BLaER1 (cell line): ENCODE results near the gene WNK1.

Experiments used
- H3K27ac ChIP-seq: shearing (Covaris generic); formaldehyde crosslinking; 2 replicates; pipeline ENCODE4 v1.8.1; 2022
- H3K27me3 ChIP-seq: shearing (Covaris generic); formaldehyde crosslinking; 2 replicates; pipeline ENCODE4 v1.8.1; 2022
- H3K36me3 ChIP-seq: shearing (Covaris generic); formaldehyde crosslinking; 2 replicates; pipeline ENCODE4 v1.8.1; 2022
- H3K4me1 ChIP-seq: shearing (Covaris generic); formaldehyde crosslinking; 2 replicates; pipeline ENCODE4 v1.8.1; 2022
- H3K4me2 ChIP-seq: shearing (Covaris generic); formaldehyde crosslinking; 2 replicates; pipeline ENCODE4 v1.8.1; 2022
- H3K4me3 ChIP-seq: shearing (Covaris generic); formaldehyde crosslinking; 2 replicates; pipeline ENCODE4 v1.8.1; 2022
- H3K9ac ChIP-seq: shearing (Covaris generic); formaldehyde crosslinking; 2 replicates; pipeline ENCODE4 v1.8.1; 2022
- H3K9me3 ChIP-seq: shearing (Covaris generic); formaldehyde crosslinking; 2 replicates; pipeline ENCODE4 v1.8.1; 2022
- H4K20me1 ChIP-seq: shearing (Covaris generic); formaldehyde crosslinking; 2 replicates; pipeline ENCODE4 v1.8.1; 2022
- Cebpa-rat ChIP-seq: shearing (Covaris generic); IDR thresholded peaks from 2 replicates; pipeline ENCODE4 v1.8.1; 2022

Gene WNK1

DNA sequence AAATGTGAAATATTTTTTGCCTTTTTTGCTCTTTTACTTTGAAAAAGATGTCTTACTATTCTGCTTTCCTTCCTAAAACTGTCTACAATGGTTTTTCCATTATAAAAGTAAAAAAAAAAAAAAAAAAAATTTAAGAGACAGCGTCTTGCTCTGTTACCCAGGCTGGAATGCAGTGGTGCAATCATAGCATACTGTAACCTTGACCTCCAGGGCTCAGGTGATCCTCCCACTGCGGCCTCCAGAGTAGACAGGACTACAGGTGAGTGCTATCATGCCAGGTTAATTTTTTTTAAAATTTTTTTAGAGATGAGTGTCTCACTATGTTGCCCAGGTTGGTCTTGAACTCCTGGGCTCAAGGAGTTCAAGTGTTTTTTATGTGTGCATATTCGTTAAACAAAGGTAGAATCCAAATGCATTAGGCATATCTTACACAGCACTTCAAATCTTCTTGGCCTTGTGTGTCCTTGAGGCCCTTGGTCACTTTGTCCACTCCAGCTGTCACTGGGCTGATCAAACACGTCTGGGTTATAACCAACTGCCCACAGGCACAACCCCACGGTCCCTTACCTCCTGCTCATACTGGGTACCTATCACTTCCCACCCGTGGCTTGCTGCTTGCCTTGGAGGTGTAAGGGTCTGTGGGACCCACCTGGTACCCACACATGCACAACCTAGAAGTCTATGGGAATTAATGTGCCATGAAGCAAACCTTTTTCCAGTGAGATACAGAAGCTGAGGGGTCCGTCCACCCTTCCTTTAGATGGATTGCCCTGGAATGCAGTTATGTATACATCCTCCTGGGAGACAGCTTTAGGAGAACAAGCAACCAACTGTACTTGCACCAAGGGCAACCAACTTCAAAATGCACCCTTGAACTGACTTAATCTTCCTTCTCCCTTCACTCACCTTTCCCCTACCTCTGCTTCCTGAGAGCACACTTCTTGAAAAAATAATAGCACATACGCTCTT lies 184.3 kb downstream of the WNK1 start:
- Histone ChIP-seq H3K27ac (no peak overlapping the region), H3K36me3 (peaks cover 72% of the 10 kb centered on the region), H3K4me1 (0 out of 2 replicates have a peak, but pooled peaks cover 5% of the 10 kb centered on the region), H3K4me3 (no peak overlapping the region), H3K9ac (no peak overlapping the region), H3K9me3 (no peaks in the 10 kb centered on the region), H4K20me1 (no peaks in the 10 kb centered on the region; the same call in 1 of the 2 replicates), H3K27me3 (no peaks in the 10 kb centered on the region), H3K4me2 (no peak overlapping the region)
- TF ChIP-seq Cebpa-rat: no peak

DNA sequence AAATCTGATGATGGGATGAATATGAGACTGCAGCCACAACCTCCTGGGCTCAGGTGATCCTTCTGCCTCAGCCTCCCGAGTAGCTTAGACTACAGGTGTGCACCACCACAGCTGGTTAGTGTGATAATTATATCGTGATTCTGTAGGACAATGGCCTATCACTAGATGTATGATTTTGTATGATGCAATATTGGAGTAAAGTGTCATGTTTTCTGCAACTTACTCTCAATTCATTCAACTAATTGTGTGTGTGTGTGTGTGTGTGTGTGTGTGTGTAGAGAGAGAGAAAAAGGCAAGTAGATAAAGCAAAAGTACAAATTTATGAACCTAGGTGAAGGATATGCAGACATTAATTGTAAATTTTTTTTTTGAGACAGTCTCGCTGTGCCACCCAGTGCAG lies 186.4 kb downstream of the WNK1 start:
- no peak overlapping the region for H3K9ac ChIP-seq
- H3K9me3 ChIP-seq: no peaks in the 10 kb centered on the region
- TF ChIP-seq Cebpa-rat: no peak
- H4K20me1 ChIP-seq: no peaks in the 10 kb centered on the region; the same call in 1 of the 2 replicates
- no peak overlapping the region for H3K4me3 ChIP-seq
- H3K4me1 ChIP-seq: peaks cover 4% of the 10 kb centered on the region
- no peak overlapping the region for H3K27ac ChIP-seq
- no peaks in the 10 kb centered on the region for H3K27me3 ChIP-seq
- no peak overlapping the region for H3K4me2 ChIP-seq
- H3K36me3 ChIP-seq: peaks cover 75% of the 10 kb centered on the region

DNA sequence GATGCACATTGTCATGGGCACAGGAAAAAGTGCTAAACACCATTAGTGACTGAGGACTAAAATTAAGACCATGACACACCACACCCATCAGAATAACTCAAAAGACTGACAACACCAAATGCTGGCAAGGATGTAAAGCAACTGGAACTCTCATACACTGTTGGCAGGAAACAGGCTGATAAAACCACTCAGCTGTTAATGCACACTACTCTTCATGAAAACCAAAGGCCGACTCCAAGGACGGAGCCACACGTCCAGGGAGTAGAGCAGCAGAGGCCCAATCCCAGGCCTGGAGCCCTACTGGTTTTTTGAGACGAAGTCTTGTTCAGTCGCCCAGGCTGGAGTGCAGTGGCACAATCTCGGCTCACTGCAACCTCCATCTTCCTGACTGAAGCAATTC lies 190.7 kb downstream of the WNK1 start:
- Histone ChIP-seq H3K36me3 (peaks cover 60% of the 10 kb centered on the region), H3K9me3 (no peaks in the 10 kb centered on the region), H4K20me1 (peaks cover 7% of the 10 kb centered on the region; the same call in 1 of the 2 replicates), H3K4me3 (no peak overlapping the region), H3K9ac (no peak overlapping the region), H3K27ac (no peak overlapping the region; the same call in 1 of the 2 replicates), H3K4me1 (peaks cover 38% of the 10 kb centered on the region), H3K27me3 (no peaks in the 10 kb centered on the region), H3K4me2 (no peak overlapping the region)
- TF ChIP-seq Cebpa-rat: no peak

DNA sequence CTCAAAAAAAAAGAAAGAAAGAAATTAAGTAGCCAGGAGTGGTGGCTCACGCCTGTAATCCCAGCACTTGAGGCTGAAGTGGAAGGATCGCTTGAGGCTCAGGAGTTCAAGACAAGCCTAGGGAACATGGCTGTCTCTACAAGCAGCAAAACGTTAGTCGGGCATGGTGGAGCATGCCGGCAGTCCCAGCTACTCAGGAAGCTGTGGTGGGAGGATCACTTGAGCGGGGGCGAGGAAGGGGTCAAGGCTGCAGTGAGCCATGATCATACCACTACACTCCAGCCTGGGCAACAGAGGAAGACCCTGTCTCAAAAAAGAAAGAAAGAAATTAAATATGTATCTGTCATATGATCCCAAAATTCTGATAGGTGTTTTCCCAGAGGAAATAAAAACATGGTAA lies 191.8 kb downstream of the WNK1 start:
- peak overlapping the region; percentile 20; the same call in 1 of the 2 replicates for H3K9ac ChIP-seq
- no peak overlapping the region for H3K4me3 ChIP-seq
- H3K27me3 ChIP-seq: no peaks in the 10 kb centered on the region
- peaks cover 46% of the 10 kb centered on the region for H3K4me1 ChIP-seq
- H3K27ac ChIP-seq: peak overlapping the region; percentile 62
- TF ChIP-seq Cebpa-rat: no peak
- no peaks in the 10 kb centered on the region for H3K9me3 ChIP-seq
- peaks cover 48% of the 10 kb centered on the region for H3K36me3 ChIP-seq
- H3K4me2 ChIP-seq: peak overlapping the region; percentile 66
- peaks cover 7% of the 10 kb centered on the region; the same call in 1 of the 2 replicates for H4K20me1 ChIP-seq

DNA sequence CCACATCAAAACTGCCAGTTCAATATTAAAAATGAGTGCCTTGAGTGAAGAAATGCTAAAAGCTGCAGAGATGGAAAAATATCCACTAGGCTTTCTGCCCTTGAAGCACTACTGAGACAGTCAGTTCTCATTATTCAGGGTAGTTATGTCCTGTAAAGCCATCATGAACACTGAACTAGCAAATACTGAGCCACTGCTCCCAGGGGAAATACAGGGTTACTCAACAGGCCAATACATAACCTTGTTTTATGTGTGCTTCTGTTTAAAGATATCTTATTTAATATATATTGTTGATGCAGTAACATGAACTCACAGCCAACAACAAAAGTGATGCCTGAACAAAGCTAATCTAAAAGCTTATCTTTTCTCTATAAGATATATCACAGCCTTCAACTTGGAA lies 193.8 kb downstream of the WNK1 start:
- Histone ChIP-seq H3K27me3 (no peaks in the 10 kb centered on the region), H3K27ac (peak overlapping the region; percentile 57; the same call in 1 of the 2 replicates), H3K9me3 (no peaks in the 10 kb centered on the region), H3K9ac (peak overlapping the region; percentile 46; the same call in 1 of the 2 replicates), H4K20me1 (peaks cover 7% of the 10 kb centered on the region; the same call in 1 of the 2 replicates), H3K4me3 (no peak overlapping the region), H3K36me3 (peaks cover 34% of the 10 kb centered on the region), H3K4me1 (peaks cover 46% of the 10 kb centered on the region), H3K4me2 (peak overlapping the region; percentile 63)
- no peak for TF ChIP-seq Cebpa-rat

DNA sequence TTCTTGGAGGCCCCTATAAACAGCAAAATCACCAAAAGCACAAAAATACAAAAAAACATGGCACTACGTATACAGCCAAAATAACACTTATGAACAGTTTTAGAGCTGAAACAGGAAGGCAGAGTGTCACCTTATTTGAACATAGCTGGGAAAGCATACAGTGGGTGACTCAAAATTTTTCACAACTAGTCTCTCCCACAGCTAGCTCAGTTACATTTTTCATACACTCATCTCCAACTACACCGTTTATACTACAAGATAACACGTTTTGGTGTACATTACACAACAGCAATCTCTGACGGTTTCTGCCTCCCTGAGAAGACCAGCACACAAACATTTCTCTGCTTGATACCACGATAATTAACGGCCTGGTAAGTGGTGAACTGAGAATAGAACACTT lies 194.3 kb downstream of the WNK1 start:
- Histone ChIP-seq H3K36me3 (peaks cover 30% of the 10 kb centered on the region), H3K9me3 (no peaks in the 10 kb centered on the region), H3K9ac (peak overlapping the region; percentile 46; the same call in 1 of the 2 replicates), H4K20me1 (peaks cover 7% of the 10 kb centered on the region; the same call in 1 of the 2 replicates), H3K27ac (peak overlapping the region; percentile 57; the same call in 1 of the 2 replicates), H3K4me2 (peak overlapping the region; percentile 63), H3K4me1 (peaks cover 46% of the 10 kb centered on the region), H3K27me3 (no peaks in the 10 kb centered on the region), H3K4me3 (no peak overlapping the region)
- TF ChIP-seq Cebpa-rat: no peak

DNA sequence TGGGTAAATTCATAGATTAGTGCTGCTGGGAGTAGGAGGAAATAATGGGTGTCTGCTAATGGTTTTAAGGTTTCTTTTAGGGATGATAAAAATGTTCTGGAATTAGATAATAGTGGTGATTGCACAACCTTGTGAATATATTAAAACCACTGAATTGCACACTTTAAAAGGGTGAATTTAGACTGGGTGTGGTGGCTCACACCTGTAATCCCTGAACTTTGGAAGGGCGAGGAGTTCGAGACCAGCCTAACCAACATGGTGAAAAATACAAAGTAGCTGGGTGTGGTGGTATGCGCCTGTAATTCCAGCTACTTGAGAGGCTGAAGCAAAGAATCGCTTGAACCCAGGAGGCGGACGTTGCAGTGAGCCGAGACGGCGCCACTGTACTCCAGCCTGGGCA lies 195.9 kb downstream of the WNK1 start:
- peak overlapping the region; percentile 90; the same call in 1 of the 2 replicates for H3K9ac ChIP-seq
- H3K27me3 ChIP-seq: no peaks in the 10 kb centered on the region
- H4K20me1 ChIP-seq: peaks cover 7% of the 10 kb centered on the region; the same call in 1 of the 2 replicates
- H3K36me3 ChIP-seq: peaks cover 15% of the 10 kb centered on the region
- peak overlapping the region; percentile 89; the same call in 1 of the 2 replicates for H3K27ac ChIP-seq
- no peaks in the 10 kb centered on the region for H3K9me3 ChIP-seq
- TF ChIP-seq Cebpa-rat: 0 out of 2 replicates have a peak, but pooled peaks have one; percentile 8
- peak overlapping the region; percentile 87 for H3K4me2 ChIP-seq
- peak overlapping the region; percentile 89 for H3K4me3 ChIP-seq
- H3K4me1 ChIP-seq: peaks cover 50% of the 10 kb centered on the region

DNA sequence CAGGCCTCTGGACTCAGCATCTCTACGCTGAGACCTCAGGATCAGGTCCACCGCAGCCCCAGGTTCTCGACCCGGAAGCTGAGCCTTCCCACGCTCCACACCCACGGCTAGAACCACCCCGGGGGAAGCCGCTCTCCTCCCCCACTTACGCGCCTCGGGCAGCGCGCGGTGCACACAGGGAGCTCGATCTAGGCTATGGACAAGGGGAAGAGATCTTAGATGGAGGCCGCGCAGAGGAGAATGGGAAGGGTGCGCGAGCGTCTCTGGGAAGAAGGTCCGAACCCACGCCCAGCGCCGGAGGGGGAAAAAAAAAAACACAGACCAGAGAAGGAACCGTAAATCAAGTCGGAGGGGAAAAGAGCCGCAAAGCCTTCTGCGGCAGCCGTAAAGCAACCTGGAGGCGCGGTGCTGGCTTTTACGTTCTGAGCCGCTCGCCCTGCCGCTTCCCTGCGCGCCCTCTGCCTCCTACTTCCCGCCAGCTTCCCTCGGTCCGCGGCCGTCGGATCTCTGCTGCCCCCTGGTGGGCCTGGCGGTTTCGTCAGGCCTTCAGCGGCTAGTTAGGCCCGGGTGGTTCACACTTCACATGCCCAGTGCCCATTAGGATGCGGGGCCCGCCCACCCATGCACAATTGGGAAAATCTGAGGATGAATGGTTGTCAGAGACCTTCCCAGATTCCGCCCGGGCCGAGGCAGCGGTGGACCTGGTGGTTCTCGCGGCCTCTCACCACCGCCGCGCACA lies 197.2 kb downstream of the WNK1 start, which contains the start of gene RAD52:
Gene RAD52 (minus strand): TSS at position 242 of the 739 bp plus-strand sequence. CDS start 16,636 bp downstream, outside the sequence.
- peak within 1 kb of the TSS; percentile 89 for H3K27ac ChIP-seq
- H3K9me3 ChIP-seq: no peaks in the 10 kb centered on the region
- H3K36me3 ChIP-seq: 0 out of 2 replicates have a peak, but pooled peaks cover 4% of the 10 kb centered on the region
- H3K27me3 ChIP-seq: no peaks in the 10 kb centered on the region
- peaks cover 7% of the 10 kb centered on the region; the same call in 1 of the 2 replicates for H4K20me1 ChIP-seq
- peak within 1 kb of the TSS; percentile 90 for H3K9ac ChIP-seq
- H3K4me1 ChIP-seq: peaks cover 38% of the 10 kb centered on the region
- TF ChIP-seq Cebpa-rat: no peak
- peak within 1 kb of the TSS; percentile 87 for H3K4me2 ChIP-seq
- H3K4me3 ChIP-seq: peak within 1 kb of the TSS; percentile 89

DNA sequence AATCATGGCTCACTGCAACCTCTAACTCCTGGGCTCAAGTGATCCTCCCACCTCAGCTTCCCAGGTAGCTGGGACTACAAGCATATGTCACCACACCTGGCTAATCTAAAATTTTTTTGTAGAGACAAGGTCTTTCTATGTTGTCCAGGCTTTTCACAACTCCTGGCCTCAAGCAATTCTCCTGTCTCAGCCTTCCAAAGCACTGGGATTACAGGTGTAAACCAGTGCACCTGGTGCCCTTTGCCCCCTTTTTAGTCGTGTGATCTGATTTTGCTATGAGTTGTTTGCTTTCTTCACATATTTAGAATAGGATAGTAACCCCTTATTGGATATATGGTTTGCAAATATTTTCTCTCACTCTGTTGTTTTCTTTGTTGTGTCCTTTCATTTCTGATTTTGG lies 198.8 kb downstream of the WNK1 start:
- Histone ChIP-seq H3K4me2 (no peak overlapping the region), H3K27ac (no peak overlapping the region)

More for the DNA sequence above, 198.8 kb downstream of the WNK1 start:
- H3K4me1 ChIP-seq: peaks cover 27% of the 10 kb centered on the region
- H3K27me3 ChIP-seq: no peaks in the 10 kb centered on the region
- no peak overlapping the region for H3K9ac ChIP-seq
- H4K20me1 ChIP-seq: peaks cover 5% of the 10 kb centered on the region; the same call in 1 of the 2 replicates
- H3K36me3 ChIP-seq: no peaks in the 10 kb centered on the region
- no peak overlapping the region for H3K4me3 ChIP-seq
- no peak for TF ChIP-seq Cebpa-rat
- no peaks in the 10 kb centered on the region for H3K9me3 ChIP-seq
